CD4-positive, alpha-beta T cell treated with Interleukin-17A for 4 hours (primary cell): ENCODE results near the gene MRPS7.
A peak's percentile ranks its signal among the peaks of the same experiment; 100 is the strongest.

ENCODE experiments used
- DNase-seq: peaks from one replicate; pipeline ENCODE4 v3.0.0-alpha.2; 2020; ENCODE audit warnings: mixed read lengths

Gene MRPS7

DNA sequence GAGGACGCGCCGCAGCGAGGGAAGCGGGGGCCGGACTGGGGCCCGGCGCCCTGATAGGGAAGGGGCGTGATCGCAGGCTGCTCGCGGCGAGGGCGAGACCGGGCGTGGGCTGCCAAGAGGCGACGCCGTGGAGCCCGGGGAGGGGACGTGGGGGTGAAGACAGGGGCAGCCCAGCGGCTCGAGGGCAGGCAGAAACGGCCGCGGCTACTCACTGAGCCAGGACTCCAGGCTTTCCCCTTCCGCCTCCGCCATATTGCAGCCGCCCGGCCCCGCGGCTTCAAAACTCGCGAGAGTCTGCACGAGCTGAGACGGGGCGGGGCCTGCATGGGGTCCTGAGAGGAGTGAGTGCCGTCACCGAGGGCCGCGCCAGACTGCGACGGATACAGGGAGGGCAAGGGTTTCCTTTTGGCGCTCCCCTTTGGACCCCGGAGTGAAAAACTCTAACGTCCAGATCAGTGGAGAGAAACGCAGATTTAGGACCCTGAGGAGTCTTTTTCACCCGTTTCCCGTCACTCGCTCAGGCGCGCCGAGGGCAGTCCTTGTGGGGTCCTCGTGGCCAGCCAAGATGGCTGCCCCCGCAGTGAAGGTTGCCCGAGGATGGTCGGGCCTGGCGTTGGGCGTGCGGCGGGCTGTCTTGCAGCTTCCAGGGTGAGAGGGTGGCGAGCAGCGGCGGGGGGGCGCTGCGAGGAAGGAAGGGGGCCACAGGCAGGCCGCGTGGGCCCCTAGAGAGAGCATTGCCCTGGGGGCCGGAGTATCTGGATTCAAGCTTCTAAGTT lies at the start of gene MRPS7, which contains the start of gene GGA3:
MRPS7 (plus strand) TSS at position 544 of the 776 bp plus-strand sequence; CDS start at position 566, 22 bp downstream.
GGA3 (minus strand) TSS at position 271 of the 776 bp plus-strand sequence; CDS start at position 252, 19 bp downstream.
- peak; percentile 97 for DNase-seq

- no peak for DNase-seq
Measured at GRCh38 chr17:75218131-75218530, 43.5 kb upstream of the MRPS7 start.

- DNase-seq, result no peak
Measured at GRCh38 chr17:75219815-75220214, 41.9 kb upstream of the MRPS7 start.

DNA sequence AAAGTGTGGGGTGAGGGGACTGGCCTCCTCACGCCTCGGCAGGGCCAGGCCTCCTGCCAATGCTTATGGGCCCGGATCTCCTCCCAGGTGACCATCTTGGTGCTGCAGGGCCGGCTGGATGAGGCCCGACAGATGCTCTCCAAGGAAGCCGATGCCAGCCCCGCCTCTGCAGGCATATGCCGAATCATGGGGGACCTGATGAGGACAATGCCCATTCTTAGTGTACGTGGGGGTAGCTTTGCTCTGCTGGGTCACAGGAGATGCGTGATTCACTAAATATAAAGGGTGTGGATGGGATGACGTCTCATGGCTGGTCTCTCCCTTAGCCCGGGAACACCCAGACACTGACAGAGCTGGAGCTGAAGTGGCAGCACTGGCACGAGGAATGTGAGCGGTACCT lies 36.7 kb upstream of the MRPS7 start:
- DNase-seq, result no peak

- no peak for DNase-seq
Measured at GRCh38 chr17:75227729-75228128, 34.0 kb upstream of the MRPS7 start.

GRCh38 chr17:75228305-75228704 lies 33.4 kb upstream of the MRPS7 start:
- DNase-seq, result no peak

DNA sequence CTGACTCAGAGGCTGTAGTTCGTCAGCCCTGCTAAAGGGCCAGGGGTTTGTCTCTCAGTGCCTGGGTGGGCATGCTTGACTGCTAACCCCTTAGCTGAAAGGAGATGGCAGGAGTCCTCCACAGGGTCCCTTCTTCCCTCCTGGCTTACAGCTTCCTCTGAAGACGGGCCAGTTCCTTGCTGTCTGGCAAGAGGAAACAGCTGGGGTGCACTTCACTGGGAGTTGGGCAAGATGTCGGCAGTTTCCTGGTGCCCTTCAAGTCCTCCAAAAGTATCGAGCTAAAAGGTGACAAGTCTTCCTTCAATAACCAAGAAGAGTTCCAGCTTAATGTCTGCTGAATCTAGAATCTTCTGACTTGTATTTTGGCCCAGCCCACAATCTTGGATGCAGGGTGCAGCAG lies 32.8 kb upstream of the MRPS7 start:
- DNase-seq, result no peak

- no peak for DNase-seq
Measured at GRCh38 chr17:75231071-75231470, 30.6 kb upstream of the MRPS7 start.

DNA sequence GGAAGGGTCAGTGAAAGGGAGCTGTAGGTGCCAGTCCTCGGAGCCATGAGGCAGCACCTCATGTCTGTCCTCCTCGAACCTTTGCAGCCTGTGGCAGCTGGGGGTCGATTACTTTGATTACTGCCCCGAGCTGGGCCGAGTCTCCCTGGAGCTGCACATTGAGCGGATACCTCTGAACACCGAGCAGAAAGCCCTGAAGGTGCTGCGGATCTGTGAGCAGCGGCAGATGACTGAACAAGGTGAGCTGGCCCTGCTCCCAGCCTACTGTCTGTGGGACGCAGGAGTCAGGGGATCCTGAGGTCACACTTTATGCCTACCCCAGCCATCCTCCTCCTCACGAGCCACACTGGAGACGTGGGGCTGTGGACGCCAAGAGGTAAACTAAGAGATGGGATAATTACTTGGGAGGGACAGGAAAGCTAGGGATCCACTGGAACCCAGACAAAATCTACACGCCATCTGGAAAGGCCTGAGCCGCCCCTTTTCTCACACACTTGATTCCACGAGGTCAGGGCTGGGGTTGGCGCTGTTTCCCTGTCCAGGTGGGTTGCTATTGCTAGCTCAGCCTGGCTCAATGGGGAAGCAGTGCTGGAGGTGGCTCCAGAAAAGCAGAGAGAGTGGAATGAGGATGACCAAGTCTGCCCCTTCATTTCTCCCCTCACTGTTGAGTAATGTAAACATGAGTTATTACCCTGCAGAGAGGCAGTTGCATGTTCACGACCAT lies 29.8 kb upstream of the MRPS7 start:
- no peak for DNase-seq

- DNase-seq, result no peak
Measured at GRCh38 chr17:75232786-75233185, 28.9 kb upstream of the MRPS7 start.

GRCh38 chr17:75237100-75238014 lies 24.3 kb upstream of the MRPS7 start:
- no peak for DNase-seq

DNA sequence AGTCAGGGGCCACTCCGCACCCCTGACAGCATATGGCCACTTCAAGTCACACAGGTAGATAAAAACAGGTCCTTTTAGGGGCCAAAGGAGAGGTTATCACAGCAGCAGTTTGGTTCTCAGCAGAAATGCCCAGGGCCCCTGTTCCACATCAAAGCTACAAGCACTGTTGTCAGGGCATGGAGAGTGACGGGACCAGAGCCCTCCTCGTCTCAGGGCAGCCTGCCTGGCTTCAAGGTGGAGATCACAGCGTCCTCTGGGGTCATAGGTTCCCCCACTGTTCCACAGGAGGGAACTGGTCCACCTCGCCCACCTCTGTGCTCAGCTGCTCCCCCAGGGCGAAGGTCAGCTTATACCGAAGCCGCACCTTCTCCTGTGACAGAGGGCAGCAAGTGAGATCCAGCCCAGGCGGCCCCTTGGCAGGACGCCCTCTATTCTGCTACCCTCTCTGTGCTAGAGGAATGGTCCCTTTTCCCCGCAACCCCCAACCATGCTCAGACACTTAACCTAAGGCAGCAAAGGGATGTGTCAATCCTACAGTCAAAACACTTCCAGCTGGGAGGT lies 23.6 kb upstream of the MRPS7 start:
- DNase-seq, result no peak

GRCh38 chr17:75238684-75239191 lies 22.9 kb upstream of the MRPS7 start:
- DNase-seq, result peak; percentile 69

DNA sequence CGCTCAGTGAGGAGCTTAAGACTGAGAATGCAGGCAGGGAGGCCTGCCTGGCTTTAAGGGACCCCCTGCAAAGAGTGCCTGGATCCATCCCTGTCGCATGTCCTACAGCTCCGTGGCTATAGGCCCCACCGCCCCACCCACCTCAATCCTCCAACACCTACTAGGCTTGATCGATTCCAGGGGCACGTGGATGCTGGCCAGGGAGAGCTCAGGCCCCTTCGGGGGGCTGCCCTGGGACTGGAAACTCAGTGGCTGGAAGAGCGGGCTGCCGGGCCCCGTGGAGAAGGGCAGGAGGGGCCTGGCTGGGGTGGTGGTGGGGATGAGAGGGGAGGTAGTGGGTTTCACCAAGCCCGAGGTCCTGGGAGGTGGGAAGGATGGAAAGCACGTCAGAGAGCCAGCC lies 22.5 kb upstream of the MRPS7 start:
- DNase-seq, result no peak

GRCh38 chr17:75239778-75240393 lies 21.8 kb upstream of the MRPS7 start:
- DNase-seq, result no peak

DNA sequence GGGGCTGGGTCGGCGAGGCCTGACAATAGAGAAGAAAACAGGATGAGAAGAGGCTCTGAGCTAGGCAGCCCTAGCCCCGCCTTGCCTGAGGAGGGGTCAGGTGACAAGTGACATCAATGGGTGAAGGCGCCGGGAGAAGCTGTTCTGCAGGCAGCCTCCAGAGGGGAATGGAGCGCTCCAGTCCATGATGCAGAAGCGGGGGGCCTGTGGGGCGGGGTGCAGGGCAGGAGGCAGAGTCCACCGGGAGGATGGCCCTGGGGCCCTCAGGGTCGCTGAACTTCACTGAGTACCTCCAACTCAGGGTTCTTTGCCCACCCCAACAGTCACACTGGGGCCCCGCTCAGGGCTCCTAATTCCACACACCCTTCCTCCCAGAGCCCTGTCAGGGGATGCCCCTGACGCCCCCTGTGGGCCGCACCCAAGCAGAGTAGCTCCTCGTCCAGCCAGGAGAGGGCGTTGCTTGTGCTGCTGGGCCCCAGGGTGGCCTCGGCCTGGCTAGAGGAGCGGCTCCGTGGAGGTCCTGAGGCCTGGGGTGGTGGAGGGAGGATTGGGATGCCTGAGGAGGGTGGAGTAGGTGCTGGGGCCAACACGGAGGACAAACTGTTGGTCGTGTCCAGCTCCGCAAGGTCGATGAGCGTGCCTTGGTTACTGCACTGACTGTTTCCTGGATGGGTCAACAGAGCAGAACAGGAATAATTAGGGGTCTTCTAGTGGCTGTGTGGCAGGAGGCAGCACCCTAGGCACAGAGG lies 21.1 kb upstream of the MRPS7 start:
- peak; percentile 51 for DNase-seq

- no peak for DNase-seq
Measured at GRCh38 chr17:75241143-75241430, 20.6 kb upstream of the MRPS7 start.

GRCh38 chr17:75241502-75241901 lies 20.2 kb upstream of the MRPS7 start:
- no peak for DNase-seq

GRCh38 chr17:75241996-75242460 lies 19.7 kb upstream of the MRPS7 start:
- peak; percentile 19 for DNase-seq

DNA sequence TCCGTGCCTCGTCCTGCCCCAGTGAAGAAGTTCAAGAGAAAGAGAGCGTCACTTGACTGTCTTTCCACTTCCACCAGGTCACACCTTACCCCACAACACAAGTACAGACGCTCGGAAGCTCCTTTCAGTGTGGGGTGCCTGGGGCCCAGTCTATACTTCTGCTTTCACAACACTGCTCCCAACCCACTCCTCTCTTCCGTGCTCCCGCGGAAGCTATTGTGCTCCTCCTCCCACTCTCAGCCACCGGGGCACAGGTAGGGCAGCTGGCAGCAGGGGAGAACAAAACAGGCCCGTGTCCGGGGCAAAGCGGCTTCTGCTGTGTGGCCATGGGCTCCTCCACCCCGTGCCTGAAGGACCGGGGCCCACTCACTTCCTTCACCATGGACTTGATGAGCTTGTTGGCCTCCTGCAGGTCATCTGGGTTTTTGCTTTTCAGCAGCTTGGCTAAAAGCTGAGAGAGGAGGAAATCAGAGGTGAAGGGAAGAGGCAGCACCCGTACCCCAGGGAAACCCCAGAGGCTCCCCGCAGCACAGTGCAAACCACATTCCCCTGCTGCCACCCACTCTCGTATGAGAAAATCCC lies 19.1 kb upstream of the MRPS7 start:
- peak; percentile 12 for DNase-seq
